Measurements from ENCODE around the gene STEAP2.

STEAP2 gene

GRCh38 chr7:90210475-90210874 is 1.1 kb upstream of the STEAP2 start:
- DNase-seq (ENCODE audit: low read depth): no peak
- TF ChIP-seq, protein P1, sequence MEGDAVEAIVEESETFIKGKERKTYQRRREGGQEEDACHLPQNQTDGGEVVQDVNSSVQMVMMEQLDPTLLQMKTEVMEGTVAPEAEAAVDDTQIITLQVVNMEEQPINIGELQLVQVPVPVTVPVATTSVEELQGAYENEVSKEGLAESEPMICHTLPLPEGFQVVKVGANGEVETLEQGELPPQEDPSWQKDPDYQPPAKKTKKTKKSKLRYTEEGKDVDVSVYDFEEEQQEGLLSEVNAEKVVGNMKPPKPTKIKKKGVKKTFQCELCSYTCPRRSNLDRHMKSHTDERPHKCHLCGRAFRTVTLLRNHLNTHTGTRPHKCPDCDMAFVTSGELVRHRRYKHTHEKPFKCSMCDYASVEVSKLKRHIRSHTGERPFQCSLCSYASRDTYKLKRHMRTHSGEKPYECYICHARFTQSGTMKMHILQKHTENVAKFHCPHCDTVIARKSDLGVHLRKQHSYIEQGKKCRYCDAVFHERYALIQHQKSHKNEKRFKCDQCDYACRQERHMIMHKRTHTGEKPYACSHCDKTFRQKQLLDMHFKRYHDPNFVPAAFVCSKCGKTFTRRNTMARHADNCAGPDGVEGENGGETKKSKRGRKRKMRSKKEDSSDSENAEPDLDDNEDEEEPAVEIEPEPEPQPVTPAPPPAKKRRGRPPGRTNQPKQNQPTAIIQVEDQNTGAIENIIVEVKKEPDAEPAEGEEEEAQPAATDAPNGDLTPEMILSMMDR (IDR thresholded peaks at IDR 0.05; ENCODE audit: insufficient read depth, low read depth, low read length, missing control alignments): no peak
- H3K4me3 ChIP-seq (ENCODE audit: low read depth, low read length): no peak overlapping the region

DNA sequence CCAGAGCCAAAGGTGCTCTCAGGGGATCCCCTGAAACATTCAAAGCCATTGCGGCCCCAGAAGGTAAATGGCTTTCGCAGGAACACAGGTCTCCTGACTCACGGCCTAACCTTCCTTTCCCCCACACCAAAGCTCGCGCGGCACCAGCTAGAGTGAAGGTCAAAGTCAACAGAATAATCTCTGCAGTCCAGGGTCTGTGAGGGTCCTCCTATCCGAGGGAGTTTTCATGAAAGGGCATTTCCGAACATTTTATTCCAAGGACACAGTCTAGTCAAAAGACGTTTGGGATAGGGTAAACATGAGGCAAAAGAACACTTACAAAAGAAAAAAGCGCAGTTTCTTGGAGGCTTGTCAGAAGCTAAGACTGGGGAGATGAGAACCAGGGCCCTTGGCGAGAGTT is 559 bp upstream of the STEAP2 start:
- H3K4me3 ChIP-seq (ENCODE audit: low read depth, low read length): no peak overlapping the region
- DNase-seq (ENCODE audit: low read depth): no peak
- TF ChIP-seq, protein P1 (IDR thresholded peaks at IDR 0.05; ENCODE audit: insufficient read depth, low read depth, low read length, missing control alignments): no peak

GRCh38 chr7:90212149-90212495 is 582 bp downstream of the STEAP2 start:
- no peak for DNase-seq (ENCODE audit: low read depth)
- TF ChIP-seq, protein P1 (IDR thresholded peaks at IDR 0.05; ENCODE audit: insufficient read depth, low read depth, low read length, missing control alignments): no peak
- H3K4me3 ChIP-seq (ENCODE audit: low read depth, low read length): no peak overlapping the region

GRCh38 chr7:90213521-90213920 is 2.0 kb downstream of the STEAP2 start:
- DNase-seq (ENCODE audit: low read depth): no peak
- no peak overlapping the region for H3K4me3 ChIP-seq (ENCODE audit: low read depth, low read length)
- TF ChIP-seq, protein P1 (IDR thresholded peaks at IDR 0.05; ENCODE audit: insufficient read depth, low read depth, low read length, missing control alignments): no peak

GRCh38 chr7:90216080-90216674 is 4.6 kb downstream of the STEAP2 start:
- H3K4me3 ChIP-seq (ENCODE audit: low read depth, low read length): no peak overlapping the region
- DNase-seq (ENCODE audit: low read depth): no peak
- TF ChIP-seq, protein P1 (IDR thresholded peaks at IDR 0.05; ENCODE audit: insufficient read depth, low read depth, low read length, missing control alignments): no peak

- DNase-seq (ENCODE audit: low read depth): no peak
- no peak overlapping the region for H3K4me3 ChIP-seq (ENCODE audit: low read depth, low read length)
- TF ChIP-seq, protein P1 (IDR thresholded peaks at IDR 0.05; ENCODE audit: insufficient read depth, low read depth, low read length, missing control alignments): no peak
Observed at GRCh38 chr7:90216771-90217170, 5.2 kb downstream of the STEAP2 start.

GRCh38 chr7:90222390-90222789 is 10.8 kb downstream of the STEAP2 start:
- TF ChIP-seq, protein P1 (IDR thresholded peaks at IDR 0.05; ENCODE audit: insufficient read depth, low read depth, low read length, missing control alignments): no peak
- H3K4me3 ChIP-seq (ENCODE audit: low read depth, low read length): no peak overlapping the region

More at GRCh38 chr7:90222390-90222789, 10.8 kb downstream of the STEAP2 start:
- no peak for DNase-seq (ENCODE audit: low read depth)
